ENCODE measurements around the gene ANKRD18B.
"Not testable (repeated sequence)": the region's sequence is repeated elsewhere in the genome, so short reads cannot be mapped to it uniquely, and the experiment has no call there.

The ANKRD18B gene

DNA sequence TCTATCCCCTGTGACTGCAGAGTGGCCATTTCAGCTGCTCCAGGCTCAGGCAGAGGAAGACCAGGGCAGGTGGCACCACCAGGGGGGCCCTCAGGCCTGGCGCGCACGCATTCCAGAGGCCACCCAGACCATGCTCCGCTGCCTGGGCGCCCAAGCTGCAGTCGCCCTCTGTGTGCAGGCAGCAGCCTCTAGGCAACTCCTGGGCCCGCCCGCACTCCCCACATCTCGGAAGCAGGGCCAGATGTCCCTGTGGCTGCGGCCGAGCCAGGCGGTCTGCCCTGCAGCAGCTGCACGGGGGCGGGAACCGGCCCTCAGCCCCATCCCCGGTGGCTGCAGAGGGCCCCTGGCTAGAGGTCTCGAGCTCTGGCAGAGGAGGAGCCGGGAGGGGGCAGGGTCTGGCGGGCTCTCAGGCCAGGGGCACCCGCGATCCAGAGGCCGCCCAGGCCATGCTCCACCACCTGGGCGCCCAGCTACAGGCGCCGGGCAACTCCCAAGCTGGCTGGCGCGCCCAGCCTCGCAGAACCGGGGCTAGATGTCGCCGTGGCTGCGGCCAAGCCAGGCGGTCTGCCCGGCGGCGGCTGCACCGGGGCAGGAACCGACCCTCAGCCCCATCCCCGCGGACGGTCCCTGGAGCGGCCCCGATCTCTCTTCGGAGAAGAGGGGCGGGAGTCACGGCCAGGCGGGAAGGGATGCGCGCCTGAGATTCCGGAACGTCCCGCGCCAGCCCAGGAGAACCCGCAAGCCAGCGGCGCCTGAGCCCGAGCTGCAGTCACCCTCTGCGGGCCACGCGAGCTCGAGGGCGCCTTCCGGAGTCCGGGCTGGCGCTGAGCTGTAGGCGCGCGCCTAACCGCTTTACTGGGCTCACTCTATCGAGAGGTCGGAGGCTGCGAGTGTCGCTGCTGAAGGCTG is at the start of gene ANKRD18B:
TSS of gene ANKRD18B (plus strand) at position 855 of the 909 bp plus-strand sequence. CDS start 239 bp downstream, outside the sequence.
- DNase-seq = not testable (repeated sequence)

DNA sequence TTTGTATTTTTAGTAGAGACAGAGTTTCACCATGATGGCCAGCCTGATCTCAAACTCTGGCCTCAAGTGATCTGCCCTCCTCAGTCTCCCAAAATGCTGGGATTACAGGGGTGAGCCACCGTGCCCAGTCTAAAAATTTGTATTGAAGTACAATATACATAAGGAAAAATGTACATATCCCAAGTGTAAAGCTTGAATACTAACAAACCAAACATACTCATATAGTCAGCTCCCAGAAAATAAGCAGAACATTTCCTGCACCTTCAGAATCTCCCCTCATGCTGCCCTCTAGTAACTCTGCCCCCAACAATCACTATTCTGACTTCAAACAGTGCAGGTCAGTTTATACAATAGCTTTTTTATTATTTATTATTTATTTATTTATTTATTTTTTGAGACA is 48.7 kb upstream of the ANKRD18B start:
- DNase-seq = no peak

DNA sequence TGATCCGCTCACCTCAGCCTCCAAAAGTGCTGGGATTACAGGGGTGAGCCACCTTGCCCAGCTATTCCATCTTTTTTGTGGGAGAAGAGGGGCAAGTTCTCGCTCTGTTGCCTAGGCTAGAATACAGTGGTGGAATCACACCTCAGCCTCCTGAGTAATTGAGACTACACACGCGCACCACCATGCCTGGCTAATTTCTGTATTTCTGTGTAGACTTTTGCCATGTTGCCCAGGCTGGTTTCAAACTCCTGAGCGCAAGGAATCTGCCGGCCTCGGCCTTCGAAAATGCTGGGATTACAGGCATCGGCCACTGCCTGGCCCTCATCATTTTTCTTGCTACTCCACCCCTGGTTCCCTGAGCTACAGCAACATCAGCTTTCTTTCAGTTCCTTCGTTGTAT is 47.5 kb upstream of the ANKRD18B start:
- no peak for DNase-seq

DNA sequence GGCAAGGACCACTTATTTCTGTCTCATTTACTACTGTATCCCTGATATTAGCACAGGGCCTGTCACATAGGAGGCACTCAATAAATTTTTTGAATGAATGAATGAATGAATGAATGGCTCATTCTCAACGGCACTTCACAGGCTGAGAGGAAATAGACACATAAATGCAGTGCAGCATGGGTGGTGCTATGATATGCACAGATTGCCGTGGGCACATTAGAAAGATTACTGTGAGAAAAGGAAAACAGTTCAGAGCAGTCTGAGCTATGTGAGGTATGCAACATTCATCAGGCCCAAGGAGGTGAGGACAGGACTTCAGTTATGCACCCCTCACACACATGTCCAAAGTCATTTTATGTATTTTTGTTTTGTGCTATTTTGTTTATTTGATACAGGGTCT is 43.9 kb upstream of the ANKRD18B start:
- no peak for DNase-seq

DNA sequence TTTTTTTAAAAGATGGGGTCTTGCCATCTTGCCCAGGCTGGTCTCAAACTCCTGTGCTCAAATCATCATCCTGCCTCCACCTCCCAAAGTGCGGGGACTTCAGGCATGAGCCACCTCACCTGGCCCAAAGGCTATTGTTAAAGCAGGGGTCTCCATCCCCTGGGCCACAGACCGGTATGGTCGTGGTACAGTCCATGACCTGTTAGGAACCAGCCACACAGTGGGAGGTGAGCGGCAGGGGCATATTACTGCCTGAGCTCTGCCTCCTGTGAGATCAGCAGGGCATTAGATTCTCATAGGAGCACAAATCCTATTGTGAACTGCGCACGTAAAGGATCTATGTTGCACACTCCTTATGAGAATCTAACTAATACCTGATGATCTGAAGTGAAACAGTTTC is 43.1 kb upstream of the ANKRD18B start:
- DNase-seq = no peak

DNA sequence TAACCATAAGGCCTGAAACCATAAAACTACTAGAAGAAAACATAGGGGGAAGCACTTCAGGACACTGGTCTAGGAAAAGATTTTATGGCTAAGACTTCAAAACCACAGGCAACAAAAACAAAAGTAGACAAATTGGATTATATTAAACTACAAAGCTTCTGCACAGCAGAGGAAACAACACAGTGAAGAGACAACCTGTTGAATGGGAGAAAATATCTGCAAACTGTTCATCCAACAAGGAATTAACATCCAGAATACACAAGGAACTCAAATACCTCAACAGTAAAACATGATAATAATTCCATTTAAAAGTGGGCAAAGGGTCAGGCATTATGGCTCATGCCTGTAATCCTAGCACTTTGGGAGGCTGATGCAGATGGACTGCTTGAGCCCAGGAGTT is 38.7 kb upstream of the ANKRD18B start:
- not testable (repeated sequence) for DNase-seq

DNA sequence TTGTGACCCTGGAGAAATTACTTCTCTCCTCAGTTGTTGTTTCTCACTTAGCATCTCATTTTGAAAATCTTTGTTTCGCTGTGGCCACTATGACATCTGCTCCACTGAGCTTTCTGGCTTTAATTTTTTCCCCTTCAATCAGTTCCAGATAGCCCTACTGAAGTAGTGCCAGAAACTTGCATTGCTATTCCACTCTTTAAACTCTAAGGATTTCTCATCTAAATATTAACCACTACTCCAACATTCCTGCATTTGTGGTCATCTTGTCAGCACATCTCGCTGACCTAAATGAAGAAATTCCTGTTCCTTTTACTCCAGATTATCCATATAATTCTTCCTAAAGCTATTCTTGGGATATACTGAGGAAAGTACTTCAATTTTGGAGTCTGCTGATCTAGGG is 35.0 kb upstream of the ANKRD18B start:
- DNase-seq = no peak

DNA sequence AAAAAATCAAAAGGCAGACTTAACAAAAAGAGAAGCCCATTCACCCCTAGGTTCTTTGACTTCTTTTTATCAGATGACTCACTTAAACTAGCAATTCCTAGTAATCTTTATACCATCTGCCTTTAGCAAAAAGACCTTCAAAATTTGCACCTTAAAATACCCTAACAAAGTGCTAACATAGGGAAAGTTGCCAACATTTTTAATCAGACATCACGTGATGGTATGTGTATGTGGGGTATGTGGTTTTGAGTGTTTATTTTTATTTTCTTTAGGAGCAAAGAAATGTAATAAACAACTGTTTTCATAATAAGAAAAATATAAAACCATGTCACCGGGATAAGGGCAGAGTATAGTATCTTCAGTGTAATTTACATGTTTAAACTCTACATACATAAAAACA is 30.2 kb upstream of the ANKRD18B start:
- not testable (repeated sequence) for DNase-seq

- DNase-seq = peak; percentile 31 to 41
Measured at GRCh38 chr9:33498387-33498786, 25.7 kb upstream of the ANKRD18B start.

- no peak for DNase-seq
Measured at GRCh38 chr9:33506626-33507370, 17.3 kb upstream of the ANKRD18B start.

DNA sequence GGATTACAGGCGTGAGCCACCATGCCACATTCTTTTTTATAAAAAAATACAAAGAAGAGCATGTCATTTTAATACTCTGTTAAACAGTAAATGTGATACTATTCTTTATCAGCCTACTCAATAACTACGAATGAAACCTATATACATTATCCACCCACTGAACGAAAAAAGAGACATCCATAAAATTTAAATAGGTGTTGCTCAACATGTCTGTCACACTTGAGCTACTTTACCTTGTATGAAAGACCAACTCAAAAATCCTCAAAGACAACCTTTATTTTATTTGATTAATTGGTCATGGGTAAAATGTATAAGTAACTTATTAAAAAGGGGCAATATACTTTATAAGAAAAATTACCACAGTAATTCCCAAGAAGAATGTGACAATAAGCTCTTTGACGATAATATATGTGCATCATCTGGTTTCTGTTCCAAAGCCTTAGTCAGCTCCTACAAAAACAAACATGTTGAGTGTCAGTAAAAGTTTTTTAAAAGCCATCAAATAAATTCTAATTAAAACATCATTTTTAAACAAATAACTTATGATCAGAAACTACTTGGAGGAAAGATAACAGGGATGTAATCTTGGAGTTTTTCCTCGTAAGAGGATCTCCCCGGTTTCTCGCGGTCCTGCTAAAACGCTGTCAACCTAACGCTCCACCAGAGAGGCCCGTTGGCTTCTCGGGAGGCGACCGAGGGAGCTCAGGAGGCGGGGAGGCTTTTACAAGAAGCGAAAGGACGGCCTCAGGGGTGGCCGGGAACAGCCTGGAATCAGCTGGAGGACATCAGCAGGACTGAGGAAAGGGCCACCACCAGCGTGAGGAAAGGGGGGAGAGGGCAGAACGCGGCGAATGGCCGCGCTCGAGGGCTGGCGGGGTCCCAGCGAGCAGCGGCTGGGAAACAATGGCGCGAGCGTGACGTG is 13.5 kb upstream of the ANKRD18B start:
- DNase-seq = peak; percentile 16

DNA sequence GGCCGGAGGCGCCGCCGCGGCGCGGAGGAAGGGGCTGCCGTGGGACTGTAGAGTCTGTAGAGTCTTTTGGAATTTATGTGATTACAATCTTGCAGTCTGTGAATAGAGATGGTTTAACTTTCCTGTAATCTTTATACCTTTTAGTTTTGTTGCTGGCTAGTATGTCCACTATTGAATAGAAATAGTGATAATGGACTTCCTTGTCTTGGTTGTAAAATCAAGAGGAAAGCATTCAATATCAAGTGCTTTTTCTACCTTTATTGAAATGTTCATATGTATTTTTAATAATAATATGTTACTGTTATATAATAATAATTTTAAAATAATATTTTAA is 12.9 kb upstream of the ANKRD18B start:
- DNase-seq = not testable (repeated sequence)

GRCh38 chr9:33512535-33512934 is 11.5 kb upstream of the ANKRD18B start:
- DNase-seq = not testable (repeated sequence)

DNA sequence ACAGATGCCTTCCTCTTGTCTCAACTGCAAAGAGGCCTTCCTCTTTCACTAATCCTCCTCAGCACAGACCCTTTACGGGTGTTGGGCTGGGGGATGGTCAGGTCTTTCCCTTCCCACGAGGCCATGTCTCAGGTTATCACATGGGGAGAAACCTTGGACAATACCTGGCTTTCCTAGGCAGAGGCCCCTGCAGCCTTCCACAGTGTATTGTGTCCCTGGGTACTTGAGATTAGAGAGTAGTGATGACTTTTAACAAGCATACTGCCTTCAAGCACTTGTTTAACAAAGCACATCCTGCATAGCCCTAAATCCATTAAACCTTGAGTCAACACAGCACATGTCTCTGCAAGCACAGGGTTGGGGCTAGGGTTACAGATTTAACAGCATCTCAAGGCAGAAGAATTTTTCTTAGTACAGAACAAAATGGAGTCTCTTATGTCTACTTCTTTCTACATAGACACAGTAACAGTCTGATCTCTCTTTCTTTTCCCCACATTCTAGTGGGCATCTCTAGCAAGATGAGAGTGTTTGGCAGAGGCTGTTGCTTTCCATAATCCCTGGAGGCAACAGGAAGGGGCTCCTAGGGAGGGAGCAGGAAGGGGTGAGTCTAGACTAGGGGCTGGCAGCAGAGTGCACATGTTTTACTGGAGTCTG is 8.6 kb upstream of the ANKRD18B start:
- not testable (repeated sequence) for DNase-seq

- not testable (repeated sequence) for DNase-seq
Measured at GRCh38 chr9:33516397-33516796, 7.7 kb upstream of the ANKRD18B start.

DNA sequence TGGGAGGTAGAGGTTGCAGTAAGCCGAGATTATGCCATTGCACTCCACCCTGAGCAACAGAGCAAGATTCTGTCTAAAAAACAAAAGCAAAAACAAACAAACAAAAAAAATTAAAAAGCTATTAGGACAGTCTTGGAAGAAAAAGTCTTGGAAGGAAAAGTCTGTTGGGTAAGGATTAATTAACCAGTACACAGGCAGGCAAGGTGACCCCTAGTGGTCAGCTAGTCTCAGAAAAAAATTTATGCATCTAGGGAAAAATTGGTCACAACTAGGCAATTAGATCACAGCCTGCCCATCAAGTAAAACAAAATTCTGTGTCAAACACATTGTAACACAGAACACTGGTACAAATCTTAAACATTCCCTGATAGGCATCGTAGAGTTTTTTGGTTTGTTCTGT is 6.7 kb upstream of the ANKRD18B start:
- DNase-seq = peak; percentile 32 to 40

GRCh38 chr9:33517934-33518577 is 6.0 kb upstream of the ANKRD18B start:
- not testable (repeated sequence) for DNase-seq

DNA sequence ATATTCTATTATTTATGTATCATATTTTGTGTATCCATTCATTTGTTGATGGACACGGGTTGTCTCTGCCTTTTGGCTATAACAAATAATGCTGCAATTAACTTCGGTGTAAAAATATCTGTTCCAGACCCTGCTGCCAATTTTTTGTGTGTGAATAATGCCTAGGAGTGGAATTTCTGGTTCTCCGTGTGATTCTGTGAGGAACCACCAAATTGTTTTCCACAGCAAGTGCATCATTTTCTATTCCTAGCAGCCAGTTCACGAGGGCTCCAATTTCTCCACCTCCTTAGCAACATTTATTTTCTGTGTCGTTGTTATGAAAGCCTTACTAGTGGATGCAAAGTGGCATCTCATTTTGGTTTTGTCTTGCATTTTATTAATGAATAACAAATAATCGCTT is 2.2 kb upstream of the ANKRD18B start:
- DNase-seq = not testable (repeated sequence)

DNA sequence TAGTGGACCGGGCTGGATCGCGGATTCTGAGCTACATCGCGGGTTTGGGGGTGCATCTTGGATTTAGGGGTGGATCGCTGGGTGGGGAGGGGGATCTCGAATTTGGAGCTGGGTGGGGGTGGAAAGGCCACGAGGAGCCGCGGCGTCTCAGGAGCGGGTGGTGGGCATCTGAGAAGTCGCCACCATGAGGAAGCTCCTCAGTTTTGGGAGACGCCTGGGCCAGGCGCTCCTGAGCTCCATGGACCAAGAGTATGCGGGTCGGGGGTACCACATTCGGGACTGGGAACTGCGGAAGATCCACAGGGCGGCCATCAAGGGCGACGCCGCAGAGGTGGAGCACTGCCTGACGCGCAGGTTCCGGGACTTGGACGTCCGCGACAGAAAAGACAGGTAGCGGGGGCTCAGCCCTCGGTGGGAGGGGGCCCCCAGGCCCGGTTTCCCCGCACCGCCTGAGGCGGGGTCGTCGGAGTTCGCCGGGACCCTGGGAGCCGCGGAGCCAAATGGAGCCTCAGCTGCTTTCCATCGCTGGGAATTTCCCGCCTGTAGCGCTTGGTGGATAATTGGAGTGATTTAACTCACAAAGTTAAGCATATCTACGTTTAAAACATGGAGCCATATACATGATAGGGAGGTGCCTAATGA is 376 bp downstream of the ANKRD18B start:
- DNase-seq = no peak

GRCh38 chr9:33528069-33528468 is 4.0 kb downstream of the ANKRD18B start:
- not testable (repeated sequence) for DNase-seq

DNA sequence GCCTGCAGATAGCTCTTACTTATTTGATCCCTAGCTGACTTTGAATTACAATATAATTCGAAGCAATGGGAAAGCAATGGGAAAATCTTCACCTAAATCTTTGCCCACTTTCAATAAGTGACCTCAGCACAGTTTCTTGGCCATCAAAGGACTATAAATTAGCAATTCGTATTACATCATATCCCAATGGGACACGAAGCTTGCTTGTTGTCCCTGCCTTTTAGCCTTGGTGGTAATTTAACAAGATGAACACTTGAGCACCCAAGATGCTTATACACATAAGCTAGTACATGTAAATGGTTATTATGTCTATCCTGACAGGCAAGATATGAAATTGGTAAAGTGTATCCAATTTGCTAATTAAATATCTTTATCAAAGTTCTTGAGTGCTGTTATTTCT is 9.9 kb downstream of the ANKRD18B start:
- not testable (repeated sequence) for DNase-seq
